GM18526 (cell line): ENCODE data around the gene TRIM54.

Experiments
- POLR2A ChIP-seq: IDR thresholded peaks from 3 replicates; pipeline ENCODE4 v1.6.1; 2011; ENCODE audit not compliant: insufficient read length; ENCODE audit errors: extremely low read depth

Gene TRIM54

DNA sequence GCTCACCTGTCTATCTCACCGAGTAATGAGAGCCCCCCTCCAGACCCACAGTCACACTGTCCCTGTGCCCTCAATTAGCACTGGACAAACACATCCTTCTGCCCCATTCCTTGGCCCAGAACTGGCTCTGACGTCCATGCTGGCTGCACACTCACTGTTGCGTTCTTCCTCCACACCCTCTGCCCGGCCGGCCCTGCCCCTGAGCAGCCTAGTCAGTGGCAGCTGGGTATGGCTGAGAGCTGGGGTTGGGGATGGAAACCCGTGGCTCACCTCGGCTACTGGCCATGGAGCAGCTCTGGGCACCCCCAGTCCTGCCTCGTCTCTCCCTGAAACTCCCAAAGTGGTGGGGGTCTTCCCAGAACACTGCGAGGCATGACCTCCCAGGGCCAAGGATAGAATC, 32.5 kb downstream of the TRIM54 start:
- no peak for TF ChIP-seq POLR2A

DNA sequence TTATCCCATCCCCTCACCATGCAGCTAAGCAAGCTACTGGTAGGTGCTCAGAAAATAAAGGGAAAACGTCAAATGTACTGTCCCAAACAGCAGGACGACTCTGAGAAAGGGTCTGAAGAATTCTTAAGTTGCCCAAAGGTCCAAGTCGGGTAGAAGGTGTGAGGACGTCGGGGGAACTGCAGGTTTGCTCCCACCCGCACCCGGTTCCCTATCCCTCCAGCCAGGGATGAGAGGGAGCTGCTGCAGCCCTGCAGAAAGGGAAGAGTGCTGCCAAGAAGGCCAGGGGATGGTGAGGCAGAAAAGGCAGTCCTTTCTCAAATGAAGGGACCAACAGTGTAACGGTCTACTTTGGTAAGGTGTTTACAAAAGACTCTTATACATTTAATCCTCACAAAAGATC, 32.9 kb downstream of the TRIM54 start:
- TF ChIP-seq POLR2A = no peak

DNA sequence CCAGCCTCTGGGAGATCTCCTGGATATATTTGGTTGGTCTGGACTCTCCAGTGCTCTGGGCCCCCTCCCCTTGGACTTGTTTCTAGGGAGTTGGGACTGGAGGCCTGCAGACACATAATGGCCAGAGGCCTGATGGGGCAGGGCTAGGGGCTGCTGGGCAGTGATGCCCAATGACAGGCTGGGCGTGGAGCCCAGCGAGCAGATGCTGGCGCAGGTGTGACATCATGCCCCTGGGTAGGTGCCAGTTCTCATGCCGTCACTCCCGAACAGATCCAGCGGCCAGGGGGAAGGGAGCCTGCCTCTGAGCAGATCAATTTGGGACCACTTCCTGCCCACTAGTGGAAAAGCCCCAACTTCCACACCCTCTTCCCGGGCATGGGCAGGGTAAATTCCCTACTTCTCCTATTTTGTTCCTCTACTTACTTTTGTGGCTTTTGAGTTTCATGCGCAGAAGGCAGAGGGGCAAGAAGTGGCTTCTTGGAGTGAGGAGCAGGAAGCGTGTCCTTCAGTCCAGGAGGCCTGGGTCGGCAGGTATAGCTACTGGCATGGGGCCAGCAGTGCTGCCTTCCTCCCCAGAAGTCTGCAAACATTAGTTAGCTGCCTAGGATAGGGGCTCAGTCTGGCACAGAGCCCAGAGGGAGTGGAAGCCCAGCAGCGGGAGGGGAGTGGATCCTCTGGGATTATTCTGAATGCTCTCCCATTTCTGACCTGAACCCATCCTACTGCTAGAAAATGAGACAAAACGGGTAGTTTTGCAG, 34.6 kb downstream of the TRIM54 start:
- TF ChIP-seq POLR2A = no peak

- TF ChIP-seq POLR2A = no peak
Observed at GRCh38 chr2:27320958-27321543, 38.8 kb downstream of the TRIM54 start.

- TF ChIP-seq POLR2A = no peak
Observed at GRCh38 chr2:27322301-27322765, 40.1 kb downstream of the TRIM54 start.

DNA sequence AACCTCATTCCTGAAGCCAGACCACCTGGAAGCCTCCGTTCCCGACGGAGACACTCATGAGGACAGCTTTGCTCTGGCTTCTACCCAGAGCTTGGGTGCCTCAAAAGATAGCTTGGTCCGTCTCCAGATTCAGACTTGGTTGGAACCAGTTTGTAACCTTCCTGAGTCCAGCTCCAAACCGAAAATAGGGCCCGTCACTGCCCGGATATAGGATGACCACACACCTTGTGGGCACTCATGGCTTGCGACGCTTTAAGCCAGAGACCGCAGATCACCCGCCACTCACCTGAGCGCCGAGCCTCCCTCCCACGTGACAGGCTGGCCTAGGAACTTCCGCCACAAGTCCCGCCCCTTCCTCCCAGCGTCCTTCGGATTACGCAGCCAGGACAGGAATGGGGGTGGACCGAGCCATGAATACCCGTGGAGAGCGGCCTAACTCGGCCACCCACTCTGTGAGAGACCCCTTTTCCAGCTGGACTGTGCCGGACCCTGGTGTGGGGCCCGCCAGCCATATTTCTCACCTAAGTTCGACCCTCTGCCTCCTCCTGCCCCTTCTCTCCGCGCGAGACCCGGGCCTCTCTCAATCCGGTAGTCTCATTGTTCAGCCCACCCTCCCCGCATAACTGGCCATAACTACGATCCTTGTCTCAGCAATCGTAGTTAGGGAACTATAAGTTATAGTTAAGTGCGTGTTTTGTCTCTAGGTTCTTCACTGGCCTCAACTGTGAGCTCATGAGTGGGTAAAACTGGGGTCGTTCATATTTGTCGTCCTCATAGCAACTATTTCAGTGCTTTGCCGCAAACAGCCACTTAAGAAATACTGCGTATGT, 40.8 kb downstream of the TRIM54 start, which contains the start of gene MPV17:
TSS of gene MPV17 (minus strand) at position 332 of the 830 bp plus-strand sequence. CDS start 580 bp downstream, outside the sequence.
- TF ChIP-seq POLR2A = peak; percentile 87

GRCh38 chr2:27323596-27324285, 41.5 kb downstream of the TRIM54 start:
- no peak for TF ChIP-seq POLR2A

- no peak for TF ChIP-seq POLR2A
Observed at GRCh38 chr2:27324720-27325119, 42.5 kb downstream of the TRIM54 start.

- TF ChIP-seq POLR2A = no peak
Observed at GRCh38 chr2:27335311-27335710, 53.1 kb downstream of the TRIM54 start.

DNA sequence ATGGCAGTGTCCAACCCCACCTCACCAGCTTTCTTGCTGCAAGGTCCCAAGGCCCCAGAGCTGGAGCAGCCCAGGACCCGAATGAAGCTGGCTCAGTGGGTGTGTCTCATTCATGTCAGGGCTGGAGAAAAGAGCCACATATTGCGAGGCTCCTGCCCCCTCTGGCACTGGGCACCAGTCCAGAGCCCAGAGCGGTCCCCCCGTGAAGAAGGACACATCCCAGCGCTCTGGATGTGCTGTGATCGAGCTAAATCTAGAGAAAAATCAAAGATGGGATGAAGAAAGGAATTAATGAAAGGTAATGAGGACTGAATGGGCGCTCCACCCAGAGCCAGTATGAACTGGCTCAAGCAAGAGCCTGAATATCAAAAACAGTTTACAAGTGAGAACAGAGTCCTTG, 53.9 kb downstream of the TRIM54 start:
- no peak for TF ChIP-seq POLR2A

DNA sequence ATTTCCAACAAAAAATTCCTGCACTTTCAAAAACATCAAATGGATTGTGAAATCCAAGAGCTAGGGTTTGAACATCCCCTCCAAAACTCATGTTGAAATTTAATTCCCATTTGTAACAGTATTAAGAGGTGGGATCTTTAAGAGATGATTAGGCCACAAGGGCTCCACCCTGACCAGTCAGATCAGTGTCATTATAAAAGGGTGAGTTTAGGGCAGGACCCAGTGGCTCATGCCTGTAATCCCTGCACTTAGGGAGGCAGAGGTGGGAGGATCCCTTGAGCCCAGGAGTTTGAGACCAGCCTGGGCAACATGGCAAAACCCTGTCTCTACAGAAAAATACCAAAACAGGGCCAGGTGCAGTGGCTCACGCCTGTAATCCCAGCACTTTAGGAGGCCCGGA, 65.4 kb downstream of the TRIM54 start:
- no peak for TF ChIP-seq POLR2A

DNA sequence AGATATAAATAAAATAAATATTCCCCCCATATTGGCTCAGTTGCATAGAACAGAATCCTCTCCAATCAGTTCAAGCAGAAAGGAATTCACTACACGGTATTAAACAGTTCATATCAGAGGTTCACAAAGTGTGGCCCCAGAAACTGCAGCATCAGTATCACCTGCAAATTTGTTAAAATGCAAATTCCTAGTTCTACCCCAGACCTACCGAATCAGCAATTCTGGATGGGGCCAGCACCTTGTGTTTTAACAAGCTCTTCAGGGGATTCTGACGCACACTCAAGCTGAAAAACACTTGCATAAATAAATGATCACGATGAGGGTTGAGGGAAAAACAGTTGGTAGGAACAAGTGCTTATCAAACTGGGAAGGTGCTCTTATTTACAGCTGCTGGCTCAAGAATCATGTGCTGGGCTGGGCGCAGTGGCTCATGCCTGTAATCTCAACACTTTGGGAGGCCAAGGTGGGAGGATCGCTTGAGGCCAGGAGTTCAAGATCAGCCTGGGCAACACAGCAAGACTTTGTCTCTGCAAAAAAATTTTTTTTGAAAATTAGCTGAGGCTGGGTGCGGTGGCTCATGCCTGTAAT, 68.0 kb downstream of the TRIM54 start:
- no peak for TF ChIP-seq POLR2A

DNA sequence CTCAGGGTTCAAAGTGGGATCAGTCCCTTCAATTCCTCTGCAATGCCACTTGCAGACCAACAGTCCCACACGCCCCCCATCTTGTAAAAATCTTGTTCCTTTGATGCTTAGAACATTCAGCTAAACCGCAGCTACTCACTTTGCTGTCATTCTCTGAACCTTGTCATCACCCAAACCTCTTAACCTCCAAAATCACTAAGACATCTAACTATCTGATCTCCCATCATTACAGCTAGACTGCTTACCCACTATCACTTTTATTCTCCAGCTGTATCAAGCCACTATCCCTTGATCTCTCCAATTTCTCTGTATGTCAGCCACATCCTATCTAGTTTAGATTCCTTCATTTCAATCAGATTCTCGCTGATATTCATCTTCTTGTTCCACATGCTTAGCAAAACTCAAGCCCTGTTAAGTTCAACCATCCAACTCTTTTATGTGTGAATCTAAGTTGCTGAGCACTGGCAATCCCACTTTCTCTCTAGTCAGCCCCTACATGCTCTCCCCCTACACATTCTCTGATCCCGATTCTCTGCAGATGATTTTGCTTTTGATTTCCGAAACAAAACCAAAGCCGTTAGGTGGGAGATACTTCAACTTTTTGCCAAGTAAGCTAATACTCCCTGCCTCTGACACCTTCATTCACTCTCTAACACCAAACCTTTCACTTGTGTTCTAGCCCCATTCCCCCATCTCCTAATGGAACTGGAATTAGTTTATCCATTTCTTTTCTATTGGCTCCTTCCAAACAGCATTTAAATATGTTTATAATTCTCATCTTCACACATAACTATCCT, 69.8 kb downstream of the TRIM54 start:
- TF ChIP-seq POLR2A = no peak
